ENCODE measurements around the gene MED15. TPM values are rescaled to one million over a fixed set of nuclear protein-coding genes. Genes with fewer than 3 reads are reported as not detected.
"Not testable (repeated sequence)": the region's sequence is repeated elsewhere in the genome, so short reads cannot be mapped to it uniquely, and the experiment has no call there.

Gene MED15
- total RNA-seq, 1 experiment from 2014 or later, result 40.2 TPM

DNA sequence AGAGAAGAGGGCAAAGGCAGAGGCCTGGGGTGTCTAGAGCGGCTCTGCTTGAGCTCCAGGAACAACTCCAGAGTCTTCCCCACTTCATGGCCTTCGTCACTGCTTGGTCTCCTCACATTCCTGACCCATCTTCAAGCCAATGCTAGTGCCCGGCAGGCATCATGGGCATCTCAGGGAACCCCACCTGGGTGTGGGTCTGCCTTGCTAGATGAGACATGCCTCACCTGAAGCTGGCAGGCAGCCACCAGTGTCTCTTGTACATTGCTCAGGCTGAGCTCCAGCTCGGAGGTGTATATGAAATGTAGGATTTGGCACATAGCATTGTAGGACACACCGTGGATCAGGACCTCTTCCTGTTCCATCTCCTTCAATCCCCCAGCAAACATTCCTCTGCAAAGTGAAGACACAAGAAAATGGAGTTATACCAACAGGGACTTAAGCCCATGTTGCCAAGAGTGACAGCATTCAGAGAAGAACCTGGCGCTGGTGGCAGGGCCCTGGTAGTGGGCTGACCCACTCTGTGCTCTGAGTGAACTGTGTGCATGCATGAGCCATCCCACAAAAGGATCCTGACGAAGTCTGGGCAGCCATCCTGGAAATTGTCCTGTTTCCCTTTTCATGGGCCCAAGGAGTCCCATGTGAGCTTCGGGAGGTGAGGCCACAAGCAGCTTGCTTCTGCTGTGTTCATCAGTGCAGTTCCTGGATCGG lies 36.1 kb upstream of the MED15 start:
- Histone ChIP-seq H3K36me3 (peaks cover 16% of the 10 kb centered on the region; the same call in 1 of the 2 replicates), H3K27me3 (replicated peaks) (no peaks in the 10 kb centered on the region), H3K4me1 (replicated peaks) (no peaks in the 10 kb centered on the region), H3K4me3 (no peak overlapping the region), H3K27ac (no peak overlapping the region), H3K9me3 (replicated peaks) (no peaks in the 10 kb centered on the region)
- DNase-seq (ENCODE audit: low read depth in 1 of 2, low spot score in 2 of 2), result no peak

DNA sequence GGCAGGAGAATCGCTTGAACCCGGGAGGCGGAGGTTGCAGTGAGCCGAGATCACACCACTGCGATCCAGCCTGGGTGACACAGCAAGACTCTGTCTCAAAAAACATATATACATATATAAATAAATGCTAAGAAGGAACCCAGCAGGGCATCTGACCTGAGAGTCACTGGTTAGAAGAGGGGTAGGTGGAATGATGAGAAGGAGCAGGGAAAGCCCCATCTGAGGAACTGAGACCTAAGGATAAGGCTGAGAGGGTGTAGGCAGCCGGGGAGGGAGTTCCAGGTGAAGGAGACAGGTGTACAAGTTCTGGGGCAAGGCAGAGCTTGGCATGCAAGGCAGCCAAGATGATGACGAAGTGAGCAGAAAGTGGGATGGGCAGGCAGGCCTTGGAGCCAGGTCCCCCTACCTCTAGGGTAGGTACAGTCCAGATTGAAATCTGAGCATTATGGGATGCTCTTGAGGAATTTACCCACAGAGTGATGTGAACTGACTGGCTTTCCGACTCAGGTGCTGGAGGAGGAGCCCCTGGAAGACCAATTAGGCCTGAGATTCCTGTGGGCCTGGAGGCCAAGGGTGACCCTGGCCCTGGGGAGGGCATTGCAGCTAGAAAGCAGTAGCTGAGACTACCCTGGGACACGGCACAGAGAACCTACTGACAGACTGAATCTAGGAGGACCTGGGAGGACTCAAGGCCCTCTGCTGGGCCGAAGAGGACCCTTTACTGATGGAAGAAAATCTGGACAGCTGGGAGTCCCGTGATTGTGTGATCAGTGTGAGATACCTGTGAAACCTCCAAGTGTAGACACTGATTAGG lies 34.6 kb upstream of the MED15 start:
- no peak overlapping the region for H3K27ac ChIP-seq
- H3K9me3 ChIP-seq (replicated peaks), result no peaks in the 10 kb centered on the region
- H3K36me3 ChIP-seq, result peaks cover 16% of the 10 kb centered on the region; the same call in 1 of the 2 replicates
- no peaks in the 10 kb centered on the region for H3K4me1 ChIP-seq (replicated peaks)
- no peak for DNase-seq (ENCODE audit: low read depth in 1 of 2, low spot score in 2 of 2)
- H3K27me3 ChIP-seq (replicated peaks), result no peaks in the 10 kb centered on the region
- H3K4me3 ChIP-seq, result no peak overlapping the region

DNA sequence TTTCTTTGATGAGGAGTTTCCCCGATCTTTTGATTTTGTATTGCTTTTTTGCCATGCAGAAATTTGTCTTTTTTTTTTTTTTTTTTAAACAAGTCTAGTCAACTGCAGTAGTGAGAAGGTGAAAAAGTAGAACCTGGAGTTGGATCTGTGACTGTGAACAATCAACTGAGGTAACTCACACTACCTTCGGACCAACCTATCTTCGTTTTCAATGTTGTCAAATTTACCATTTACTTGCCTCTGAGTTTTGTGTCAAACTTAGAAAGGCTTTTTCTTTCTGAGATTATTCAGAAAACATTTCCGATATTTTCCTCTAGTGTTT lies 32.3 kb upstream of the MED15 start:
- Histone ChIP-seq H3K4me3 (no peak overlapping the region), H3K27me3 (replicated peaks) (no peaks in the 10 kb centered on the region)

DNA sequence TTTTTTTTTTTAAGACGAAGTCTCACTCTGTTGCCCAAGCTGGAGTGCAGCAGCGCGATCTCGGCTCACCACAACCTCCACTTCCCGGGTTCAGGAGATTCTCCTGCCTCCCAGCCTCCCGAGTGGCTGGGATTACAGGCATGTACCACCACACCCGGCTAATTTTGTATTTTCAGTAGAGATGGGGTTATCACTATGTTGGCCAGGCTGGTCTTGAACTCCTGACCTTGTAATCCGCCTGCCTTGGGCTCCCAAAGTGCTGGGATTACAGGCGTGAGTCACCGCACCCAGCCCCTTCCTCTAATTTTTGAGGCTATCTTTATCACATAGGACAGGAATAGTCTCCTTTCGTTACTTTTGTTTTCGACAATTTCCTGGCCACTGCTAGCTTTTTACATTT lies 31.8 kb upstream of the MED15 start:
- not testable (repeated sequence) for H3K27ac ChIP-seq; DNase-seq (ENCODE audit: low read depth in 1 of 2, low spot score in 2 of 2); H3K36me3 ChIP-seq; H3K4me3 ChIP-seq; H3K9me3 ChIP-seq (replicated peaks); H3K27me3 ChIP-seq (replicated peaks); H3K4me1 ChIP-seq (replicated peaks)

More for the DNA sequence above, 32.3 kb upstream of the MED15 start:
- no peak for DNase-seq (ENCODE audit: low read depth in 1 of 2, low spot score in 2 of 2)
- H3K4me1 ChIP-seq (replicated peaks), result no peaks in the 10 kb centered on the region
- no peaks in the 10 kb centered on the region for H3K9me3 ChIP-seq (replicated peaks)
- H3K27ac ChIP-seq, result no peak overlapping the region
- H3K36me3 ChIP-seq, result peaks cover 11% of the 10 kb centered on the region; the same call in 1 of the 2 replicates

DNA sequence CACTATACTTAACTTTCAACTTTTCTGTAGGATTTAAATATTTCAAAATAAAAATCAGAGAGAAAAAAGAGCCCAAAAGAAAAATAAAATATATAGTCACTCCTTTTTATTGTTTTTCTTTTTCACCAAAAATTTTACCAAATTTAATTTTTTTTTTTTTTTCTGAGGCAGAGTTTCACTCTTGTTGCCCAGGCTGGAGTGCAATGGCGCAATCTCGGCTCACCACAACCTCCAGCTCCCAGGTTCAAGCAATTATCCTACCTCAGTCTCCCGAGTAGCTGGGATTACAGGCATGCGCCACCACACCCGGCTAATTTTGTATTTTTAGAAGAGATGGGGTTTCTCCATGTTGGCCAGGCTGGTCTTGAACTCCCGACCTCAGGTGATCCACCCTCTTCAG lies 29.4 kb upstream of the MED15 start:
- H3K27ac ChIP-seq; DNase-seq (ENCODE audit: low read depth in 1 of 2, low spot score in 2 of 2); H3K4me3 ChIP-seq; H3K4me1 ChIP-seq (replicated peaks); H3K27me3 ChIP-seq (replicated peaks); H3K9me3 ChIP-seq (replicated peaks); H3K36me3 ChIP-seq: not testable (repeated sequence)

GRCh38 chr22:20479612-20480196 lies 27.7 kb upstream of the MED15 start:
- Histone ChIP-seq H3K9me3 (replicated peaks) (no peaks in the 10 kb centered on the region), H3K4me3 (no peak overlapping the region)
- DNase-seq (ENCODE audit: low read depth in 1 of 2, low spot score in 2 of 2), result no peak

DNA sequence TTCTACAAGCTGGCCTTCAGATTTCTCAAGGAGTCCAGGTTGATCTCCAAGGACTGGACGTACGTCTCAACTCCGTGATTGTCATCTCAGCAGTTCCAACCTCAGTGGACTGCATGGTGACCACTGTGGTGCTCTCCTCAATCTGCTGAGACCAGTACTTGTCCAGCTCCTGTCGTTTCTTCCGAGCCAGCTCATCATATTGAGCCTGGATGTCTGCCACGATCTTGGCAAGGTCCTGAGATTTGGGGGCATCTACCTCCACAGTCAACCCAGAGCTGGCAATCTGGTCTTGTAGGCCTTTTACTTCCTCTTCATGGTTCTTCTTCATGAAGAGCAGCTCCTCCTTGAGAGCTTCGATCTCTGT lies 24.3 kb upstream of the MED15 start:
- H3K27ac ChIP-seq; H3K27me3 ChIP-seq (replicated peaks); H3K9me3 ChIP-seq (replicated peaks); H3K36me3 ChIP-seq; H3K4me1 ChIP-seq (replicated peaks); DNase-seq (ENCODE audit: low read depth in 1 of 2, low spot score in 2 of 2); H3K4me3 ChIP-seq: not testable (repeated sequence)

More at GRCh38 chr22:20479612-20480196, 27.7 kb upstream of the MED15 start:
- no peaks in the 10 kb centered on the region for H3K4me1 ChIP-seq (replicated peaks)
- no peaks in the 10 kb centered on the region for H3K27me3 ChIP-seq (replicated peaks)
- H3K27ac ChIP-seq, result no peak overlapping the region
- peaks cover 9% of the 10 kb centered on the region; the same call in 1 of the 2 replicates for H3K36me3 ChIP-seq

- Histone ChIP-seq H3K27me3 (replicated peaks) (no peaks in the 10 kb centered on the region), H3K36me3 (peaks cover 11% of the 10 kb centered on the region), H3K4me1 (replicated peaks) (no peaks in the 10 kb centered on the region), H3K9me3 (replicated peaks) (no peaks in the 10 kb centered on the region), H3K4me3 (no peak overlapping the region), H3K27ac (no peak overlapping the region)
- no peak for DNase-seq (ENCODE audit: low read depth in 1 of 2, low spot score in 2 of 2)
These were observed 23.6 kb upstream of the MED15 start for GRCh38 chr22:20483771-20484170.

- H3K9me3 ChIP-seq (replicated peaks), result no peaks in the 10 kb centered on the region
- no peaks in the 10 kb centered on the region for H3K27me3 ChIP-seq (replicated peaks)
- peaks cover 15% of the 10 kb centered on the region for H3K36me3 ChIP-seq
- H3K4me1 ChIP-seq (replicated peaks), result no peaks in the 10 kb centered on the region
- no peak overlapping the region for H3K4me3 ChIP-seq
- no peak overlapping the region for H3K27ac ChIP-seq
- no peak for DNase-seq (ENCODE audit: low read depth in 1 of 2, low spot score in 2 of 2)
These were observed 22.3 kb upstream of the MED15 start for GRCh38 chr22:20484948-20485683.

DNA sequence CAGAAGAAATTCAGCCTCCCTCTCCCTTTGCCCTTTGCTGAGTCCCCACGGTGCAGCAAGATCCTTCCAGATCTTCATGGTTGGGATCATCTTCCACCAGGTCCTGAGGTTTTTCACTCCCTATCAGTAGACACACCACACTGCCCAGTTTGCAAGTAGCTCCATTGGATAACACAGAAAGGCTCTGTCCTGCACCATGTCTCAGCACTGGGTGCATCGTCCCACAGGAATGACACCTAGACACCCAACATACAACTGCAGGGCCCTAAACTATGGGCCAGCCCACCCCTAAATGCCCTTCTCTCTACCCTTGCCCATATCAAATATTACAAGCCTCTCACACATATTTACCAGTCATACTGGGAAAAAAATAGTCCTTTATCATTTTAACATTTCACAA lies 21.2 kb upstream of the MED15 start:
- no peaks in the 10 kb centered on the region for H3K9me3 ChIP-seq (replicated peaks)
- no peak overlapping the region for H3K4me3 ChIP-seq
- H3K36me3 ChIP-seq, result peaks cover 15% of the 10 kb centered on the region
- H3K27ac ChIP-seq, result no peak overlapping the region
- DNase-seq (ENCODE audit: low read depth in 1 of 2, low spot score in 2 of 2), result no peak
- H3K4me1 ChIP-seq (replicated peaks), result no peaks in the 10 kb centered on the region
- H3K27me3 ChIP-seq (replicated peaks), result no peaks in the 10 kb centered on the region

GRCh38 chr22:20487715-20488114 lies 19.7 kb upstream of the MED15 start:
- Histone ChIP-seq H3K36me3 (peaks cover 11% of the 10 kb centered on the region), H3K27me3 (replicated peaks) (no peaks in the 10 kb centered on the region), H3K4me3 (no peak overlapping the region), H3K4me1 (replicated peaks) (no peaks in the 10 kb centered on the region), H3K9me3 (replicated peaks) (no peaks in the 10 kb centered on the region), H3K27ac (no peak overlapping the region)
- DNase-seq (ENCODE audit: low read depth in 1 of 2, low spot score in 2 of 2), result no peak

DNA sequence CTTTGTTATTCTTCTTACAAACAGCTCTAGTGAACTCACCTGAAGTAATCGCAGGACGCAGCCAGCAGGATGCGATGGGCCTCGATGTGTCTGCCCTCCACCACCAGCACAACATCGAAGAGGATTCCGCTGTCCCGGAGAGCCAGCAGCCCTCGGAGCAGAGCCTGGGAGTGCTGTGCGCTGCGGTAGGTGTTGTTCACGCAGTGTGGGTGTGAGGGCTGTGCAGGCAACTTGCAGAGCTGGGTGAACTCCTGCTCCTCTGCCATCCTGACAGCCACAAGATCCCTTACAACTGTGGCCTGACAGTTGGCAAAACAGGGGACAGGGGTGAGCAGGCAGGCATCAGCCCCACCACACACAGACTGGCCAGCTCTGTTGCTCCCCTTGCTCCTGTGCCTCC lies 18.5 kb upstream of the MED15 start:
- H3K36me3 ChIP-seq, result peaks cover 6% of the 10 kb centered on the region
- H3K27ac ChIP-seq, result no peak overlapping the region
- H3K4me1 ChIP-seq (replicated peaks), result peaks cover 10% of the 10 kb centered on the region
- DNase-seq (ENCODE audit: low read depth in 1 of 2, low spot score in 2 of 2), result no peak
- H3K4me3 ChIP-seq, result no peak overlapping the region
- no peaks in the 10 kb centered on the region for H3K9me3 ChIP-seq (replicated peaks)
- H3K27me3 ChIP-seq (replicated peaks), result no peaks in the 10 kb centered on the region

- Histone ChIP-seq H3K4me3 (no peak overlapping the region), H3K9me3 (replicated peaks) (no peaks in the 10 kb centered on the region; the same call in 1 of the 2 replicates), H3K36me3 (peaks cover 11% of the 10 kb centered on the region), H3K27me3 (replicated peaks) (no peaks in the 10 kb centered on the region), H3K27ac (no peak overlapping the region), H3K4me1 (replicated peaks) (peaks cover 23% of the 10 kb centered on the region)
- DNase-seq (ENCODE audit: low read depth in 1 of 2, low spot score in 2 of 2), result no peak
These were observed 17.0 kb upstream of the MED15 start for GRCh38 chr22:20490183-20490940.

Data from SJSA1 (cell line).